Suppressor macrophage treated with lipopolysaccharide for 4 hours (primary cell): ENCODE measurements around the gene THAP3.

Experiments
- DNase-seq: peaks from one replicate; pipeline ENCODE4 v3.0.0-alpha.2; 2020

THAP3 gene

DNA sequence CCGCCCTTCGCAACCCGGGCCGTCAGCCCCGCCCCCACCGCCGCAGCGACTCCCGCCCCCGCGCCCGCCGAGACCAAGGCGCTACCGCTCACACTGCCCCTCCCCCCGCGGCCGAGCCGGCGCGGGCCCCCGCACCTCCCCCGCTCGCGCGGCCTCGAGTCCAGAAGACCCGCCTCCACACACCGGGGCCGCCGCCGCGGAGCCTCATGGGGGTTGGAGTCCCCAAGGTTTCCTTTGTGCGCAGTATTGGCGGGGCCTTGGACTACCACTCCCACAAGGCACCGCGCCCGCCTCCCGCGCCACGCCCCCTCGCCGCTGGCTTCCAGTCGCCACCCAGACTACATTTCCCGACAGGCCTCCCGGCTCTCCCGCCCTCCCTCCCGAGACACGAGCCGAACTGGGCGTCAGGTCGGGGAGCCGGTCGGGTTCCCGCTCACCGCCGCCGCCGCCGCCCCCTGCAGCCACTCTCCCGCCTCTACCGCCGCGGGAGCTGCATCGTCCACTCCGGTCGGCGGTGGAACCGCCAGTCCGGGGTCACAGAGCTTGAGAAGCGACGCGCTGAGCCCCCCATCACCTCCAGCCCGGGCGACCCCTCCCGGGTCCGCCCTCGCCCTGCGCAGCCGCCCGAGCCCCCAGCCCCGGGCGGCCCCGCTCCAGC, 11.2 kb upstream of the THAP3 start, which contains the start of gene PHF13:
PHF13 (plus strand) TSS at position 371 of the 658 bp plus-strand sequence. CDS start 336 bp downstream, outside the sequence.
- peak; percentile 99 for DNase-seq

DNA sequence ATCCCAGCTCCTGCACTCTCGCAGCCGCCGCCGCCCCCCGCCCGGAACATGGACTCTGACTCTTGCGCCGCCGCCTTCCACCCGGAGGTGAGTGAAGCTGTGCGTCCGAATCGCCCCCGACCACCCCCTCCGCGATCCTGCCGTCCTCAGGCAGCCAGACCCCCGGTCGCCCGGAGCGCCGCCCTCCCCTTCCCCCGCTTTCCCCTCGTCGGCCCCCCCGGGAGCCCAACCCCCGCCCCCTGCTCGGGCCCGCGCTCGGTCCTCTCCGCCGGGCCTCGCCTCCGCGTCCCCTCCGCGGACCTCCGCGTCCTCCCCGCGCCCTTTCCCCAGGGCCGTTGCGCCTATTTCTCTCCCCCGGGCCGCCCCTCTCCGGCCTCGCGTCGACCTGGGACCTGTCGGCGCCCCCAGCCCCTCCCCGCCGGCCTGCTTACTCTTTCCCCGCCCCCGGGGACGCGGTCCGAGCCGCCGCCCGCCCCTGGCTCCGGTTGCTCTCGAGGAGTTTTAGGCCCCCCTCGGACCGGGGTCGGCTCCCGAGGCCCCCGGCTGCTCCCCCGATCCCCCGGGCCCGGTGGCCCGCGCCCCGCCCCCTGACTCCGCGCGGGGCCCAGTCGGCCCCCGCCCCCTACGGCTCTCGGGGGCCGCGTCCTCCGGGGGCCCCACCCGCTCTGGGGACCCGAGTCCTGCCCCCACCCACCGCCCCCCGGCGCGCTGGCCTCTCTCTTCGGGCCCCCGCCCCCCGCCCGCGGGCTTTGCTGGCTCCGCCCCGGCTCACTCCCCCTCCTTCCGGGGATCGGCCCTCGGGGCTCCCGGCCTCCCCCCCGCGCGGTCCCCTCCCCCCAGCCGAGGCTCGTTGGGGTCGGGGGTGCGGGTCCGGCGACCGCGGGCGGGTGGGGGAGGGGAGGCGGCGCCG, 10.4 kb upstream of the THAP3 start:
- DNase-seq: peak; percentile 27

DNA sequence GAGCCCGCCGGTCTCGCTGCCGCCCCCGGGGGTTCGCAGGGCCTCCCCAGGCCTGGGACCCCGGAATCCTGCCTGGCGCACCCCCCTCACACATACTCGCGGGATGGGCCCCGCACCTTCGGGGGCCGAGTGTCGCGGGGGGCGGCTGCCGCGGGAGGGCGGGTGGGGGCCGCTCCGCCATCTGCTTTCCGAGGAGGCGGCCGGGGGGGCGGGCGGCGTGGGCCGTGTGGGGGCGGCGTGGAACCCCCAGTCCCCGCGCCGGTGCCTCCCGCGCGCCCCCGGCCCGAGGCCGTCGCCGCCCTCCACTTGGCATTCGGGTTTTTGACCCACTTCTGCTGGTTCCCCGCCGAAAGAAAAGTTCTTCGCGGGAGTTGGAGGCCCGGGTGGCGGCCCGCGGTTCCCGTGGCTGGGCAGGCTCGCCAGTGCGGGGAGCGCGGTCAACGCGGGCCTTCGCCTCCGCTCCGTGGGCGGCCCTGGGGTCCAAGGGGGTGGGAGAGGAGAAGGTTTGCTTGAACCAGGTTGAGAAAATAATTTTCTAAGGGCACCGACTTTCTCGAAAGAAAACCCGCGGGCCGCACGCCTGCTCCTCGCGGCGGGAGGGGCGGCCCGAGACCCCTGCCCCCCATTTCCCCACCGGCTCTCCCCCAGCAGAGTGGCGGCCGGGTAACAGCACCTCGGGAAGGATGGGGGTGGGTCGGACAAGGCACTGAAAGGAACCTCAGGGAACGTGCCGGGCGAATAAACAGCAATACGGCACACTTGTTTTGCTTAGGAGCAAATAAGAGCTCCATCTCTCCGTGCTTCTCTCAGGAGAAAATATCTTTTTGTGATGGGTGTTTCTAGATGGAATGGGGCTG, 9.5 kb upstream of the THAP3 start:
- DNase-seq: peak; percentile 13

DNA sequence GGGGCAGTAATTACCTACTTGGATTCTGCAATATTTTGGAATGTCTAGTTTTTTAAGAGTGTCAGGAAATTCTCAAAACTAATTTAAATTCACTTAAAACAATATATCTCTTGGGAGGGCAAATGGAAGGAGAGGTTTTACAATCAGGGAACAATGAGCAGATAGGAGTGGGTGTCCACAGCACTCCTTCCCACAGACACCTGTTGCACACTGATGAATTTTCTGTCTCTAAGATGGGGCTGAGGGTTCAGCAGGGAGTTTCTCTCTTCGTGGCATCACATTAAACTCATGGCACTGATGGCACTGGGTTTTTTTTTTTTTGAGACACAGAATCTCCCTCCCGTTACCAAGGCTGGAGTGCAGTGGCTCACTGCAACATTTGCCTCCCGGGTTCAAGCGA, 5.6 kb upstream of the THAP3 start:
- no peak for DNase-seq

DNA sequence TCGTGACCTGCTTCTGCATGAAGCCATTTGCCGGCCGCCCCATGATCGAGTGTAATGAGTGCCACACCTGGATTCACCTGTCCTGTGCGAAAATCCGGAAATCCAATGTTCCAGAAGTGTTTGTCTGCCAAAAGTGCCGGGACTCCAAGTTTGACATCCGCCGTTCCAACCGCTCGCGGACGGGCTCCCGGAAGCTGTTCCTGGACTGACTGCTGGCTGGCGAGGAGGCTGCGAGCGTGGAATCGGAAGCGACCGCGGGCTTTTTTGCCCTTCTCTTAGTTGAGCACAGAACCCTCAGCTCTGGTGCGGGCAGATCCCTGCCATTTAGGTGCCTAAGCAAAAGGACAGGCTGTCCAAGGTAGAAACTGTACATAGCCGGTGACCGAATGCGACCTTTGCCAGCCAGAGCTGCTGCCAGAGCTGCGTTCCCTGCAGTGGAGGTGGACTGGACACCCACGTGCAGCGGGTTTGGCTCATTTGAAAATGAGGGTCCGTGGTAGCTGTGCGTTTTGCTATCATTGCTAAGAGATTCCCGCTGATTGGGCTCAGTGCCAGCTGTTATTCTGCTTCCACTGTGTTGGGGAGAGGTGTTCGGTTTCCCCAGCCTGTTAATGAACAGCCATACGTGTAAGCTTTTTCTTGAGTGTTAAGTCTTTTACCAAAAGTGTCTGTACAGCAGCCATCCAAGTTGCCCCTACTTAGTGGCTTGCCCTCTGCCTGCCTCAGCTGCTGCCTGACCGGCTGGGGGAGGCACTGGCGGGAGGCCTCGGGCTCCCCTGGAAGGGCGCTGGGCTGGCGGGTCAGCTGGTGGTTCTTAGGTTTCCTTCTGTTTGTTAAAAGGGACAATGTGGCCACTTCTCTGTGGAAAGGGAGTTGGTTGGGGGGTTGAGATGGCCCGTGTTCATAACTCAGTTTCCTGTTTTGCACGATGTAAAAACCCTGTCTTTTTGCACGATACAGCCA, 3.0 kb upstream of the THAP3 start:
- no peak for DNase-seq

DNA sequence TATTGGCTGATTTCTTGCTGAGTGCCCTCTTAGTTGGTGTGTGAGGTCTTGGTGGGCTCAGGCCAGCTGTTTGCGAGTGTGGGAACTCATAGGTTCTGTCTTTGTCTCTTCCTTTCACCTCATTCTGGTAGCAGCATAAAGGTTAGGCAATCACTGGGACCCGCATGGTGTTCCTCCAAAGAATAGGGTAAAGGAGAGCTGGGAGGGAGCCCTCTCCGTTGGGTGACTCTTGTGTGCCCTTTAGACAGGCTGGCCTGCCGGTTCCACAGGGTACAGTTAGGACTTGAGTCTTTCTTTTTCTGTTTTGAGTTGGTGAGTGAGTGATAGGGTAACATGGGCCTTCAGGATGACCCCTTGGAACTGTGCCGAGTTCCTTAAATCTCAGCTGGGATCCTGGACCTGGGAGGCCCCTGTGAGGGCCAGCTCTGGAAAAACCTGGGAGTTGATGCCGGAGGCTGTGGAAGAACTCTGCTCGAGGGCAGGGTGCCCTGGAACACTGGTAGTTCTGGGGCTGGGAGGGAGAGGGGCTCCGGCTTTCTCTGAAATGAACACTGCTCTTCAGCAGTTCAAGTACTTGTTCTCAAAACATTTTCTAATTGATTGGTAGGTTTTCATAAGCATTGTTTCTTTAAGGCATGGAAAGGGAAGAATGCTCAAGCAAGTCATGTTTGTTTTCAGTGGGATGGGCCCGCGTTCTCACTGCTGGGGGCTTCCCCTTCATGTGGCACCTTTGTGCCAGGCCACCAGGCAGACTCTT, 2.1 kb upstream of the THAP3 start:
- DNase-seq: no peak

DNA sequence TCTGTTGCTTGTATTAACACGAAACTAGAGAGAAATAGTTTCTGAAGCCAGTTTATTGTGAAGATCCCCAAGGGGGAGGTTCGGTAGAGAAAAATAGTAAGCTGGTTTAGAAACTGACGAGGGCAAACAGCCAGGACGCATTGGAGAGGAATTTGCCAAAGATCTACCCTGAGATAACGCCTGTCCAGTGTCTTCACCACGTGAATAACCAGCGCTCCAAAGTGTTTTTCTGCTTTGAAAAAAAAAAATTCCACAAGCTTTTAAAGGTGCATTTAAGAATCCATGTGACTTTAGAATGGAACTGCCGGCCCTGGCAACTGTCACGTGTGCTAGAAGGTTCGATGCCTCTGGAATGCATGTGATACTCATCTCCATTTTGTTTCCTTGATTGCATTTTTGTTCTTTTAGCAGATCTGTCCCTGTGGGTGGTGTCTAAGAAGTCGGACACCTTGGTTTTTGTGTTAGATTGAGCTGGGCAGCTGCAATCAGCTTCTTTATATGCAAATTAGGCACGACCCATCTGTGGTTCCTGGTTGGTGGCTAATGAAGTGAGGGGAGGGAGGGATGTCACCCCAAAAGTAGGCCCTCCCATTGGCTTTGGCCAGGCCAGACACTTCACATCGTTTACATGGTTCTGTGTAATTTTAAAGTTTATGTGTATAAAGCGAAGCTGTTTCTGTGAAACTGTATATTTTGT, 1.3 kb upstream of the THAP3 start:
- no peak for DNase-seq

DNA sequence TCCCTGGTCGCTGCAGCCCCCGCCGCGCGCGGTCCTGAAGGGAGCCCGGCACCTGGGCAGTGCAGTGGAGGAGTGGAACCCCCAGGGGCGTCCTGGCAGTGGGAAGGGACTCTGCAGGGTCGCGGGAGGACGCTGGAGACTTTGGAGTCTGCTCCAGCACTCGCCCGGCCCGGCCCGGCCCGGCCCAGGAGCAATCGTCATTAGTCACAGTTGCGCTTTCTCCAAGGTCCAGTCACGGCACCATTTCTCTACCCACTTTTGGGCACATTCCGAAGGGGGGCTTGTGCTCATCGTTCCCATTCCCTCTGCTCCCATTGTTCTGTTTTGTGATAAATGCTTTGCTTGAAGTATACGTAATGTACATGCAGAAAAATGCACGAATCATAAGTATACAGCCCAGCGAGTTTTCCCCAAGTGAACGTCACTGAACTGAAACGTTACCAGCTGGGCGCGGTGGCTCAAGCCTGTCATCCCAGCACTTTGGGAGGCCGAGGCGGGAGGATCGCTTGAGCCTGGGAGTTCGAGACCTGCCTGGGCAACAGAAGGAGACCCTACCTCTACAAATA, 999 bp downstream of the THAP3 start:
- DNase-seq: peak; percentile 45

DNA sequence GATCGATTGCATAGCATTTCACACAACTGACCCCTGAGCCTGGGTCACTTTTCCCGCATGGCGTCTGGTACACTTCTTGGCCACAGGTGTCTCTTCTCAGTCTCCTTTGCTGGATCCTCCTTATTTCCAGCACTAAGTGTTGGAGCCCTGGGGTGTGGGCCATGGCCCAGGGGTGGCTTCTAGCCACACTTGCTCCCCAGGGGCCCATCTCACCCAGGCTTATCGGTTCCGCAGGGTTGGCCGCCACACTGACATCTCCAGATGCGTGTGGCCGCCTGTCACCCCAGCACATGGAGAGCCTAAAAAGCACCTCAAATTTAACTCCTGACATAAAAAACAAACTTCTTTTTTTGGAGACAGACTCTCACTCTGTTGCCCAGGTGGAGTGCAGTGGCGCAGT, 2.4 kb downstream of the THAP3 start:
- no peak for DNase-seq

DNA sequence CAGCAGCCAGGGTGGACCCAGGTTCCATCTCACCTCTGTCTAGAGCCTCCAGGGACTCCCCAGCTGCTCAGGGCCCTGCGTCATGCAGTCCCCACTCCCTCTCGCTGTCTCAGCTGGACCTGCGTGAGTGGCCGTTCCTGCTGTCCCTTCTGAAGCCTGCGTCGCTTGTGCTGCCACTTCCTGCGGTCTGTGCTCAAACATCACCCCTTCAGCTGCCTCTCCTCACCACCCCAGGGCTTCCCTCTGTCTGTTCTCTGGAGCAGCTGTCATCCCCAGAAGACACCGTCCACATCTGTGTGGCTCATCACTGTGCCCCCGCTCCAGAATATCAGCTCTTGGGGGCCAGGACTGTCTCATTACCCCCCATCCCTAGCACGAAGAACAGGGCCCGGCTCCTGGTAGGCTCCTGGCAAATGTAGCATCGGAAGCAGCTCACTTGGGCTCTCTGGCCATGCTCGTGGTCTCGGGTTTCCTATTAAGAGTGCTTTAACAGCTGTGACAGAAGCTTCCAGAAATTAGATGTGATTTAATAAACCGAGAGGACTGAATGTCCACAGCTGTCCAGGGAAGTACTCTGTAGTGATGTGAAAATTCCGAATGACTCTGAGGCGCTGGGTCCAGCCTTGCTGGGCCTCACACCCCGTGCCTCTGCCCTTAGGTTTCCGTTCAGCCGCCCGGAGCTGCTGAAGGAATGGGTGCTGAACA, 3.3 kb downstream of the THAP3 start:
- DNase-seq: no peak

DNA sequence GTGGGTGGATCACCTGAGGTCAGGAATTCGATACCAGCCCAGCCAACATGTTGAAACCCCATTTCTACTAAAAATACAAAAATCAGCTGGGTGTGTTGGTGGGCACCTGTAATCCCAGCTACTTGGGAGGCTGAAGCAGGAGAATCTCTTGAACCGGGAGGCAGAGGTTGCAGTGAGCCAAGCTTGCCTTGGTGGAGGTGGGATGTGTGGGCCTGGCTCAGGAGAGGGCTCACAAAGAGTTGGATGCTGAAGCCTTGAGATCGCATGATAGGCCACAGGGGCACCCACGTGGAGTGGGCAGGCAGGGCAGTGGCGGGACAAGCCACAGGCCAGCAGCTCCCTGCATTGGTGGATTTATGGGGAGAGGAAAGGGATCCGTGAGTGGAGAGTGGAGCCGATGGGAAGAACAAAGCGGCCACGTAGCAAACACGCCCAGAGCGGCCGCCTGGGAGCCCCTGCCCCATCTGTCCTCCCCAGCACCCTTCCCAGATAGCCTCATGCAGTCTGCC, 4.4 kb downstream of the THAP3 start:
- DNase-seq: no peak

DNA sequence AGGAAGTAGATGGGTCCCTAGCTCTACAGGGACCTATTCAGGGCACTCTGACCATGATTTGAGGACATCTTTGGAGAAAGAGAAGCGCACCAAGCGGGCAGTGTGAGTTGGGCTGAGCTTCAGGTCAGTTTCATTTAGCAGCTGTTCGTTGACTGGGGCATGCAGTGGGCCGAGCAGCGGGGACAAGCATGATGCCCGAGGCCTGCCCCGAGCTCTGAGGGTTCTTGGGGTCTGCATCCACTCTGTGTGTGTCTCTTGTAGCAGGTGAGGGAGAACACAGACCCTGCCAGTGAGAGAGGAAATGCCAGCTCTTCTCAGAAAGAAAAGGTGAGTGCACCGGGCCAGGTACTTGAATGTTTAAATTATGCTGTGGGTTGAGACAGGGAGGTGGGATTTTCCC, 5.4 kb downstream of the THAP3 start:
- no peak for DNase-seq

DNA sequence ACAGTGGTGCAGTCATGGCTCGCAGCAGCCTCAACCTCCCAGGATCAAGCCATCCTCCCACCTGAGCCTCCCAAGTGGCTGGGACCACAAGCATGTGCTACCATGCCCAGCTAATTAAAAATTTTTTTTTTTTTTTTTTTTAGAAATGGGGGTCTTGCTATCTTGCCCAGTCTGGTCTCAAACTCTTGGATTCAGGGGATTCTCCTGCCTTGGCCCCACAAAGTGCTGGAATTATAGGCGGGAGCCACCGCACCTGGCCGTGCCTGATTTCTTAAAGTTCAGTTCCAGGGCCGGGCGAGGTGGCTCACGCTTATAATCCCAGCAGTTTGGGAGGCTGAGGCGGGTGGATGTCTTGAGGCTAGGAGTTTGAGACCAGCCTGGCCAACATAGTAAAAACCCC, 6.4 kb downstream of the THAP3 start:
- no peak for DNase-seq

DNA sequence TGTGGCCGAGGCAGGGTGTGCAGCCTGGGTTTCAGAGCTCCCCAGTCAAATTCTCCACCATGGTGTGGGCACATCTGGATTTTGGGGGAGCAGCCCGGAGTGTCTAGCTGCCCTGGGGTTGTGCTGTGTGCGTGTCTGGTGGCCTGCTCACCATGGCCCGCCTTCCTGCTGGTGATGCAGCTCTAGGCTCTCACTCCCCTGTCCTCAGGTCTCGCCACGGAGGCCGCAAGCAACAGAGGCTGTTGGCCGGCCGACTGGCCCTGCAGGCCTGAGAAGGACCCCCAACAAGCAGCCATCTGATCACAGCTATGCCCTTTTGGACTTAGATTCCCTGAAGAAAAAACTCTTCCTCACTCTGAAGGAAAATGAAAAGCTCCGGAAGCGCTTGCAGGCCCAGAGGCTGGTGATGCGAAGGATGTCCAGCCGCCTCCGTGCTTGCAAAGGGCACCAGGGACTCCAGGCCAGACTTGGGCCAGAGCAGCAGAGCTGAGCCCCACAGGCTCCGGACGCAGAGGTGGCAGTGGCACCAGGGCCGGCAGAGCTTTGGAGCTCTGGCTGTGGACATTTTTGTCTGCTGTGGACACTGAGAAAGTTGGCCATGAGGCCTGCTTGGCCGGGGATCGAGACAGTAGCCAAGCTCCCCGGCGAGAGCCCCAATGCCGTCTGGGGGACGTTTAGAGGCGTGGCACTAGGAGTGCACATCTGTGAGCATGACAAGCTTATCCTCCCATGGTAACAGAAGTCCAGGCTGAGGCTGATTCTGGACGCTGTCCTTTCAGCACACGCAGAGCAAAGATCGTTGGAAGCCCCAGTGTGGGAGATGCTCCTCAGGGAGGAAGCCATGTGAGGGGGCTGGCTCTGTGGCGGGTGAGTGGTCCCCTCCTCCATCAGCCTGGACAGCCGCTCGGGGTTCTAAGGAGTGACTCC, 8.2 kb downstream of the THAP3 start:
- DNase-seq: no peak

DNA sequence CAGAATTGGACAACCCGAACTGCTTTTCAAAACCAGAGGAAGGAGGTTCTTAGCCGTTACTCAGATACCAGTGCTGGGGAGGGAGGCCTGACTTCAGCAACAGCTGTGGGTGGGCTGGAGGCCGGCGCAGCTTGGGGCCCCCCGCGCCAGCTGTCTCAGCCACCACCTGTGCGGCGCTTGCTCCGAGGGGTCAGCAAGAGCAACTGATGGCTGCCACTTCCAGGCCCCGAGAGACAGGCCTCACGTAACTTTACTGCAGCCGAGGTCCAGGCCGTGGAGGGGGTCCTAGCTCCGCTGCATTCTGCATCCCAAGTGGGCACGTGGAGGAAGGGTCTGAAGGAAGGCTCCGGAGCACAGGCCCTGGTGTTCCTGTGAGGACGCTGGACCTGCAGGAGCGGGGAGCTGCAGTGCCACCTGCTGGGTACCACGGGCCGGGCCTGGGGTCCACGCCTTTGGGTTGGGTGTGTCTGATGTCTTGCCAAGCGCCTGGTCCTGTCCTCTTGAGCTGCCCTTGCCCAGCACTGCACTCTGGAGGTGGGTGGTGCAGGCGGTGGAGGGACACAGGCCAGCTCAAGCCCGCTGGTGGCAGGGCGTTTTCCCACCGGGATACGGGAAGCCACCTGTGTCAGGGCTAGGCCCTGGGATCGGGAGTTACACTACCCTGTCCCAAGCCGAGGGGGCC, 9.8 kb downstream of the THAP3 start:
- DNase-seq: peak; percentile 20

DNA sequence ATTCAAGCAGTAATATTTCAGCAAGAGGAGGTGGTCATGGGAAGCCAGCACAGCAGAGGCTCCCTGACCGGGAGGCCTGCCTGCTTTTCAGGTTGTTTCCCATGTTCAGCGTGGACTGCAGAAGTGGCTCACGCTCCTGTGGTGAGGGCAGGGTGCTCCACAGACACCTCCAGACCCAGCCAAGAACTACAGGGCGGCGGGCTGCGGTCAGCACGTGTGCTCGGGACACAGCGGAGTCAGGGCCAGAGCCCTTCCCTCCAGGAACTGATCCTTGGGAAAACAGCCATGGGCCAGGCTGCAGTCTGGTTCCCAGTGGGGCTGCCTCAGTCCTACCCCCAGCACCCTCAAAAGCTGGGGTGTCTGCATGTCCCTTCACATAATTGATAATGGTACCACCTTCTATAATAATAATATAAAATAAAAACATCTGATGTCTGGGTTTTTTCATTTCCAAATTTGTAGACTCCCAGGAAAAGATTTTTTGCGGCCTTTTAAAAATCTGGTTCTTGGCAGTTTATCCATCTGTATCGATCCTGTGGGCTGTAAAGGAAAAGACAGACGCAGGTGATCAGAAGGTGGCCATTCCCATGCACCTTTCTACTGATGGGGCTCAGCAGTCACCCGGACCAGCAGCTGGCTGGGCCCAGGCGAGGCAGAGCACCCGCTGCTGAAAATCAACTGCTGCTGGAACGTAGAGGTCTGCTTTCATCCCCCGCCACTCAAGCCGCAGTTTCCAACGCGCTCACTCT, 10.7 kb downstream of the THAP3 start:
- no peak for DNase-seq
